OCI-LY1 (cell line): ENCODE measurements around the gene TLK1.
"Not testable (repeated sequence)": the region's sequence is repeated elsewhere in the genome, so short reads cannot be mapped to it uniquely, and the experiment has no call there.

Experiments used
- H2AFZ ChIP-seq: fragments of 200-600 bp; sonication (generic), shearing (Covaris generic); 2 replicates; pipeline ENCODE4 v1.6.0; 2014; ENCODE audit warnings: antibody characterized with exemption, mild to moderate bottlenecking, low read length
- H3F3A ChIP-seq: fragments of 200-600 bp; sonication (generic), shearing (Covaris generic); 2 replicates; pipeline ENCODE4 v1.6.0; 2014; ENCODE audit warnings: mild to moderate bottlenecking, antibody characterized with exemption, low read length, moderate library complexity; ENCODE audit not compliant: insufficient read depth
- H3K27ac ChIP-seq: fragments of 200-600 bp; sonication (generic); 2 replicates; pipeline ENCODE4 v1.5.1; 2014; ENCODE audit warnings: low read length, mixed run types, mild to moderate bottlenecking, low read depth; ENCODE audit not compliant: poor library complexity, severe bottlenecking
- H3K27me3 ChIP-seq: fragments of 200-600 bp; sonication (generic); 2 replicates; pipeline ENCODE4 v1.6.0; 2014; ENCODE audit warnings: antibody characterized with exemption, mild to moderate bottlenecking, low read length, moderate library complexity; ENCODE audit not compliant: insufficient read depth
- H3K36me3 ChIP-seq: fragments of 200-600 bp; sonication (generic); 2 replicates; pipeline ENCODE4 v1.6.1; 2014; ENCODE audit warnings: mild to moderate bottlenecking, antibody characterized with exemption, low read length, moderate library complexity, mixed read lengths; ENCODE audit not compliant: insufficient read depth
- H3K4me1 ChIP-seq: fragments of 200-600 bp; sonication (generic); 2 replicates; pipeline ENCODE4 v1.5.1; 2014; ENCODE audit warnings: mild to moderate bottlenecking, low read length, moderate library complexity; ENCODE audit not compliant: insufficient read depth, severe bottlenecking
- H3K4me2 ChIP-seq: fragments of 200-600 bp; sonication (generic), shearing (Covaris generic); 2 replicates; pipeline ENCODE4 v1.6.1; 2014; ENCODE audit warnings: low read length
- H3K4me3 ChIP-seq: fragments of 200-600 bp; sonication (generic); 2 replicates; pipeline ENCODE4 v1.5.1; 2014; ENCODE audit warnings: low read length, low read depth, mild to moderate bottlenecking, mixed read lengths; ENCODE audit not compliant: poor library complexity, severe bottlenecking
- H3K79me2 ChIP-seq: fragments of 200-600 bp; shearing (Covaris generic); 2 replicates; pipeline ENCODE4 v1.6.1; 2016; ENCODE audit warnings: mixed run types, low read length, mixed read lengths; ENCODE audit not compliant: insufficient read depth
- H3K9ac ChIP-seq: fragments of 200-600 bp; sonication (generic), shearing (Covaris generic); 2 replicates; pipeline ENCODE4 v1.6.1; 2014; ENCODE audit warnings: mild to moderate bottlenecking, low read length, mixed read lengths
- H3K9me2 ChIP-seq: fragments of 200-600 bp; sonication (generic), shearing (Covaris generic); 2 replicates; pipeline ENCODE4 v1.6.1; 2014; ENCODE audit warnings: low read depth, mild to moderate bottlenecking, low read length, mixed read lengths
- H3K9me3 ChIP-seq: fragments of 200-600 bp; shearing (Covaris generic); 2 replicates; pipeline ENCODE4 v1.6.1; 2014; ENCODE audit warnings: low read length, mixed read lengths
- H4K20me1 ChIP-seq: fragments of 200-600 bp; sonication (generic), shearing (Covaris generic); 2 replicates; pipeline ENCODE4 v1.6.0; 2016; ENCODE audit warnings: mild to moderate bottlenecking, low read length; ENCODE audit not compliant: insufficient read depth
- CTCF ChIP-seq: fragments of 200-600 bp; sonication (generic), shearing (Covaris generic); IDR thresholded peaks from 2 replicates; pipeline ENCODE4 v1.5.1; 2017; ENCODE audit warnings: mild to moderate bottlenecking, antibody characterized with exemption, low read length, moderate library complexity, mixed read lengths
- EZH2 ChIP-seq: fragments of 200-600 bp; sonication (generic), shearing (Covaris generic); IDR thresholded peaks from 2 replicates; pipeline ENCODE4 v1.8.0; 2017; ENCODE audit warnings: borderline replicate concordance, mixed run types, mild to moderate bottlenecking, antibody characterized with exemption, low read length, moderate library complexity, mixed read lengths

Gene TLK1

GRCh38 chr2:171166328-171166983 lies 5.8 kb upstream of the TLK1 start:
- Histone ChIP-seq H3F3A (no peaks in the 10 kb centered on the region), H3K27ac (no peak overlapping the region), H3K27me3 (no peaks in the 10 kb centered on the region), H2AFZ (no peak overlapping the region), H3K79me2 (no peaks in the 10 kb centered on the region), H3K9ac (no peak overlapping the region), H3K4me1 (peaks cover 25% of the 10 kb centered on the region), H3K4me3 (no peak overlapping the region), H4K20me1 (no peaks in the 10 kb centered on the region), H3K9me3 (no peaks in the 10 kb centered on the region), H3K9me2 (no peaks in the 10 kb centered on the region), H3K4me2 (no peak overlapping the region), H3K36me3 (no peaks in the 10 kb centered on the region)
- TF ChIP-seq CTCF (no peak), EZH2 (no peak)

- Histone ChIP-seq H3K4me1 (peaks cover 26% of the 10 kb centered on the region), H3K79me2 (no peaks in the 10 kb centered on the region), H3K27me3 (no peaks in the 10 kb centered on the region), H3F3A (no peaks in the 10 kb centered on the region), H3K9me2 (no peaks in the 10 kb centered on the region), H3K27ac (no peak overlapping the region), H3K9ac (no peak overlapping the region), H3K9me3 (no peaks in the 10 kb centered on the region), H3K4me2 (no peak overlapping the region), H3K4me3 (no peak overlapping the region), H3K36me3 (no peaks in the 10 kb centered on the region), H2AFZ (no peak overlapping the region), H4K20me1 (no peaks in the 10 kb centered on the region)
- TF ChIP-seq EZH2, result no peak
- no peak for TF ChIP-seq CTCF
These were observed 5.3 kb upstream of the TLK1 start for GRCh38 chr2:171165967-171166327.

- Histone ChIP-seq H3K79me2 (peaks cover 15% of the 10 kb centered on the region), H3K4me1 (peaks cover 30% of the 10 kb centered on the region), H2AFZ (no peak overlapping the region), H3K27ac (peak overlapping the region; percentile 52), H3K27me3 (no peaks in the 10 kb centered on the region), H3K4me3 (no peak overlapping the region), H3K9me3 (no peaks in the 10 kb centered on the region), H3K9ac (no peak overlapping the region), H3K9me2 (no peaks in the 10 kb centered on the region), H3K4me2 (peak overlapping the region; percentile 12; the same call in 1 of the 2 replicates), H3K36me3 (no peaks in the 10 kb centered on the region), H3F3A (no peaks in the 10 kb centered on the region), H4K20me1 (no peaks in the 10 kb centered on the region)
- TF ChIP-seq CTCF, result no peak
- TF ChIP-seq EZH2, result no peak
These were observed 2.6 kb upstream of the TLK1 start for GRCh38 chr2:171163261-171163660.

- H3K9ac ChIP-seq, H2AFZ ChIP-seq, H3K4me3 ChIP-seq, H3K36me3 ChIP-seq, H3K9me2 ChIP-seq, H3K27me3 ChIP-seq, H3F3A ChIP-seq, H4K20me1 ChIP-seq, H3K9me3 ChIP-seq: not testable (repeated sequence)
- Histone ChIP-seq H3K4me2 (0 out of 2 replicates have a peak overlapping the region, but pooled peaks have one; percentile 12), H3K4me1 (peaks cover 37% of the 10 kb centered on the region), H3K79me2 (peaks cover 21% of the 10 kb centered on the region), H3K27ac (peak overlapping the region; percentile 52)
These were observed 2.0 kb upstream of the TLK1 start for GRCh38 chr2:171162522-171163197.
